ENCODE data around the gene SLITRK1. TPM values are rescaled to one million over a fixed set of nuclear protein-coding genes. Genes with fewer than 3 reads are reported as not detected.

Gene SLITRK1
- total RNA-seq = not detected in 2 replicates
- polyA plus RNA-seq = 0.05 TPM in 1 of 2 replicates, not detected in the other

GRCh38 chr13:83881917-83882605 lies at the start of gene SLITRK1:
SLITRK1 (minus strand) TSS chr13:83882474; CDS start chr13:83881507, 967 bp downstream.
- Histone ChIP-seq H3K4me1 (ENCODE audit: low read depth) (peaks cover 4% of the 10 kb centered on the region), H3K36me3 (no peaks in the 10 kb centered on the region), H3K4me3 (peak within 1 kb of the TSS; percentile 24), H3K9me3 (ENCODE audit: low read depth) (no peaks in the 10 kb centered on the region), H3K27ac (no peak within 1 kb of the TSS), H3K27me3 (peaks cover 86% of the 10 kb centered on the region)
- TF ChIP-seq CTCF (IDR thresholded peaks at IDR 0.05; ENCODE audit: low read depth, low read length) = no peak
- peak; percentile 69 to 91 for DNase-seq (ENCODE audit: low read depth in 1 of 2, low spot score in 1 of 2)

GRCh38 chr13:83929157-83929556 lies 46.9 kb upstream of the SLITRK1 start:
- Histone ChIP-seq H3K4me1 (ENCODE audit: low read depth) (no peaks in the 10 kb centered on the region), H3K4me3 (no peak overlapping the region), H3K27me3 (no peaks in the 10 kb centered on the region), H3K27ac (no peak overlapping the region), H3K36me3 (no peaks in the 10 kb centered on the region), H3K9me3 (ENCODE audit: low read depth) (no peaks in the 10 kb centered on the region)
- DNase-seq (ENCODE audit: low read depth in 1 of 2, low spot score in 1 of 2) = peak in 1 of 2 donors; percentile 3
- TF ChIP-seq CTCF (IDR thresholded peaks at IDR 0.05; ENCODE audit: low read depth, low read length) = no peak

GRCh38 chr13:83919775-83920174 lies 37.5 kb upstream of the SLITRK1 start:
- H3K36me3 ChIP-seq = no peaks in the 10 kb centered on the region
- no peaks in the 10 kb centered on the region for H3K9me3 ChIP-seq (ENCODE audit: low read depth)
- no peak overlapping the region for H3K4me3 ChIP-seq
- H3K4me1 ChIP-seq (ENCODE audit: low read depth) = no peaks in the 10 kb centered on the region
- DNase-seq (ENCODE audit: low read depth in 1 of 2, low spot score in 1 of 2) = no peak
- TF ChIP-seq CTCF (IDR thresholded peaks at IDR 0.05; ENCODE audit: low read depth, low read length) = no peak
- H3K27me3 ChIP-seq = no peaks in the 10 kb centered on the region
- H3K27ac ChIP-seq = no peak overlapping the region

- TF ChIP-seq CTCF (IDR thresholded peaks at IDR 0.05; ENCODE audit: low read depth, low read length) = no peak
- no peak overlapping the region for H3K27ac ChIP-seq
- H3K9me3 ChIP-seq (ENCODE audit: low read depth) = no peaks in the 10 kb centered on the region
Observed at GRCh38 chr13:83914368-83914767, 32.1 kb upstream of the SLITRK1 start.

GRCh38 chr13:83907196-83907989 lies 25.1 kb upstream of the SLITRK1 start:
- no peak for TF ChIP-seq CTCF (IDR thresholded peaks at IDR 0.05; ENCODE audit: low read depth, low read length)
- H3K4me3 ChIP-seq = no peak overlapping the region
- no peaks in the 10 kb centered on the region for H3K4me1 ChIP-seq (ENCODE audit: low read depth)
- no peak for DNase-seq (ENCODE audit: low read depth in 1 of 2, low spot score in 1 of 2)
- no peaks in the 10 kb centered on the region for H3K36me3 ChIP-seq
- H3K27ac ChIP-seq = no peak overlapping the region
- no peaks in the 10 kb centered on the region for H3K27me3 ChIP-seq
- no peaks in the 10 kb centered on the region for H3K9me3 ChIP-seq (ENCODE audit: low read depth)

More at GRCh38 chr13:83914368-83914767, 32.1 kb upstream of the SLITRK1 start:
- H3K36me3 ChIP-seq = no peaks in the 10 kb centered on the region
- H3K4me3 ChIP-seq = no peak overlapping the region
- no peak for DNase-seq (ENCODE audit: low read depth in 1 of 2, low spot score in 1 of 2)
- H3K4me1 ChIP-seq (ENCODE audit: low read depth) = no peaks in the 10 kb centered on the region
- no peaks in the 10 kb centered on the region for H3K27me3 ChIP-seq

Data from cardiac muscle cell (in vitro differentiated cells and primary cell).